Right forelimb (tissue), 1 donor: ENCODE measurements around the gene OTX2.

Experiments
- DNase-seq: peaks from one replicate; pipeline ENCODE4 v3.0.0-alpha.2; 2018

Gene OTX2

DNA sequence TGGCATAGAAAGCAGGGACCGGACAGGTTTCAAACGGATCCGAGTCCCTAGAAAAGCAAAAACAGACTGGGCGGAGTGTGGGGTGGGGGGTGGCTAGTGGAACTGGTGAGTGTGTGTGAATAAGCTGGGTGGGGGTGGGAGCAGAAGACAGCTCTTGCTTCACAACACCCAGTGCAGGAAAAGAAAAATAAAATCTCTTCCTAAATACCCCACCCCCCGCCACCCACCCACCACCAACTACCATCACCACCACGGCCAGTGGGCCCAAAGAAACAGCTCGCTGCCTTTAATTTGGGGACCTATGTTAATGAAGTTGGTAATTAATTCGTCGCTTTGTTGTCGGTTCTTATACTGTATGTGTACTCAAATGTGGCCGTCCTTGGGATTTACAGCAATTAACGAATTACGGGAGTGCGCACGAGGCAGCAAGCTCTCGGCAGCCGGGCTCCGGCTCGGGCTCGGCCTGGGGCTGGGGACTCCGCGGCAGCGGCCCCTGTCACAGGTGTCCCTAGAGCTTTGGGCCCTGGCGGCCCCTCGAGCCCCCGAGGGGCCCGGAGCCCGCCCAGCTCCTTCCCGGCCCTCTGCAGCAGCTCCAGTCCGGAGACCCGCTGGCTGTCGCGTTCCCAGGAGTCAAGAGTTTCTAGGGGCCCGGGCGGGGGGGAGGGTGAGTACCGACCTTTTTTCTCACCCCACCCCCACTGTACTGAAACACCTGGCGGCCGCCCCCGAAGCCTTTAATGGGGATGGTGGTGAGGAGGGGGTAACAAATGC lies 1.5 kb upstream of the OTX2 start:
- no peak for DNase-seq

DNA sequence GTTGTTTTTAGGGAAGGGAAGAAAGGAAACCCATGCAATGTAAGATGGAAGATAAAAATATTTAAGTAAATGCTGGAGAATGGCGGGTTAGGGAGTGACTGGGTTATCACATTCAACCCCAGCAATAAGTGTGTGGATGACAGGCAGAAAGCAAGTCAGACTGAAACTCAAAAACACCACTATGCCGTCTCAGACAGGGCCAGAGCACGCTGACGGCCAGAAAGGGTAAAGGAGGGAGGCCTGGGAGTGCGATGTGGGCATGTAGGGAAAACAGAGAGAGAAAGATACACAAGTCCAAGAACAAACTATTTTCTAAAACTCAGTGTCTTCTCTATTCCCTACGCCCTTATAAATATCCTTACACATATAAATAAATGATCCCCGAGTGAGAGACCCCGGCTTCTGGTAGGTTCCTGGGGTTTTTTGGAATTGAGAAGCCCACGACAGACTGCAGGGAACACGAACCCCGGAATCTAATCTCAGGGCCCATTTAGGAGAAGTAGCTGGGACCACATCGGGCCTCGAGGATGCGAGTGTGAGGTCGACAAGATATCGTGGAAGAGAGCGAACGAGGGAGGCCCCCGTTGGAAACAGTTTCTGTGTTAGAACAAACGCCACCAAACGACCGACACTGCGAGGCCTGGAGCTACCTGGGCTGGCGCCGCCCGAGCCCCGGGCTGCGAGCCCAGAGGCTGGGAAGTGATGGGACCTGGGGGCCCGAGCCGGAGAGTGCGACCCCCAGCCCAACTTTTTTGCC lies 735 bp upstream of the OTX2 start:
- DNase-seq: no peak

DNA sequence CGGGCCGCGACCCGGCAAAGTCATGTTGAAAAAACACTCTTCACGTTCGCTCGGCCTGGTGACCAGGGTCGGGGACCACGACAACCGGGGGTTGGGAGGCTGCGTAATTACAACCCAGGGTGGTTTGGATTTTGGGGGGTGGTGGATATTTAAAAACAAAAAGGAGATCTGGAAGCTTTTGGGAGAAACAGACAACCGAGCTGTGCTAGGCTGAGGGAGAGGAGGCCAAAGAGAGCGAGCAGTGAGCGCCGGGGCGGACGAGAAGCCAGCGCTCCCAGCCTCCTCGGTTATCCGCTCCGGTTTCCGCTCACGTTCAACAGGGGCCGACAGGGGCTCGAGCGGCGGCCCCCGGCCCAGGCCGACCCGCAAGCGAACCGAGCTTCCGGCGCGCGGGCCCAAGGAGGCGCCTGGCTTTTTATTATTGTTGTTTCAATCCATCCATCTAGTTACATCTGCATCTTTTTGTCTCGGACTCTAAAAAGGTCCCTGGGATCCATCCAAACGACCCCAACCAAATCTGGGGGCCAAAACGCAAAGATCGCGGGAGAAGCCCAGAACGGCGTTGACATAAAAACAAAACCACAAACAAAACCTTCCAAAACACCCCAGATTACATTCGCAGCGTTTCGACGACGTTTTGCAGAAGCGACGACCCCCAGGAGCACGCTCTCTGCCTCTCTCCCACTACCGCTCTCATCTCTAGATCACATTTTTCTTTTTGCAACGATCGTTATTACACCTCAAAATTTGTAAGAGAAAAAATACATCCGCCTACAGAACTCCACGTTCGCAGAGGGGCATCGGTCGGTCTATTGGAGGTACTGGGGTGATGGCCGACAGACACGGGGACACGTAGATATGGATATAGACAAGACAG lies 771 bp downstream of the OTX2 start:
- DNase-seq: no peak

DNA sequence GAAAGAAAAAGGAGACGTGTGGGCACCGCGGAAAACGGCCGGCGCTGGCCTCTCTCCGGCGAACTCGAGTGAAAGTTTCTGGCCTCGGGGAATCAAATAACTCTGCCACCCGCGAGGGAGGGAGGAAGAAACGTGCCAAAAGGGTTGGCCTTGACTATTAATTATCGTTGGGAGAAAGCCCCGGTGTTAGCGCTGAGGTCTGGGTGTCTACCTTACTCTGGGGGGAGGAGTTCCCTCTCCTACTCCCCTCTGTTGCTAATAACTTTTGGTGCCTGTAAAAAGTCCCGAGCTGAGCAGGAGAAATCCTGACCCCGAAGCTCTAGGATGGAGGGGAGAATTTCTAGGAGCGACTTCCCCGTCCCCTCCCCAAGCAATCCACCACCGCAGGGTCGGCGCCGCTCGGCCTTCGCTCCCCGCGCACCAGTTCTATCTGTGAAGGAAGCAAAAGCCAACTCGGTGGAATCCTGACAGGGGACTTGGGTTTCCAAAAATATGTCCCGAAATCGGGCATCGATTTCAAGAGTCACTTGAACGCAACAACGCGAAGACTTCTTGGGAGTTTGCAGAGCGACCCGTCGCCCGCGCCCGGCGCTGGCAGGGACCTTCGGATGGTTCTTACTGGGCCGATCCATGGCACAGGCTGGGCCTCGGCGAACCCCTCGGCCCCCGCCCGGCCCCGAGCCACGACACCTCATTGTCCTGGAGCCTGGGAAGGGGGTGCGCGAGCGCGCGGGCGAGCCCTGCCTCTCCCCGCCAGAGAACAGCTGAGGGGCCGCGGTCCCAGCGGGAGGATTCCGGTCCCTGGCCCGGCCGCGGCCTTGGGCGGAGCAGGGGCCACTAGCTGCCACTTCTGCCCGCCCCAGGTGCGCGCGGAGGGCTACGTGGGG lies 1.7 kb downstream of the OTX2 start:
- no peak for DNase-seq

DNA sequence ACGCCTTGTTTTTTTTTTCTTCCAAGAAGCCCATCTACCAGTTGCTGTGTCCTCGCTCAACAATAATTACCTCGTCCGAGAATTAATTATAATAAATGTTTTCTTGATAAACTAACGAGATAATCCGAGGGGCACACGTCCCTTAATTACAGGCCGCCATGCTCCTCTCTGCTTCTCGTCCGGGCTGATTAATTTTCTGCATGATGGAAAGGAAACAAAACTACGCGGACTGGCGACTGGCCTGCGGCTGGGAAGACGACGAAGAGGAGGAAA lies 2.2 kb downstream of the OTX2 start:
- DNase-seq: no peak

DNA sequence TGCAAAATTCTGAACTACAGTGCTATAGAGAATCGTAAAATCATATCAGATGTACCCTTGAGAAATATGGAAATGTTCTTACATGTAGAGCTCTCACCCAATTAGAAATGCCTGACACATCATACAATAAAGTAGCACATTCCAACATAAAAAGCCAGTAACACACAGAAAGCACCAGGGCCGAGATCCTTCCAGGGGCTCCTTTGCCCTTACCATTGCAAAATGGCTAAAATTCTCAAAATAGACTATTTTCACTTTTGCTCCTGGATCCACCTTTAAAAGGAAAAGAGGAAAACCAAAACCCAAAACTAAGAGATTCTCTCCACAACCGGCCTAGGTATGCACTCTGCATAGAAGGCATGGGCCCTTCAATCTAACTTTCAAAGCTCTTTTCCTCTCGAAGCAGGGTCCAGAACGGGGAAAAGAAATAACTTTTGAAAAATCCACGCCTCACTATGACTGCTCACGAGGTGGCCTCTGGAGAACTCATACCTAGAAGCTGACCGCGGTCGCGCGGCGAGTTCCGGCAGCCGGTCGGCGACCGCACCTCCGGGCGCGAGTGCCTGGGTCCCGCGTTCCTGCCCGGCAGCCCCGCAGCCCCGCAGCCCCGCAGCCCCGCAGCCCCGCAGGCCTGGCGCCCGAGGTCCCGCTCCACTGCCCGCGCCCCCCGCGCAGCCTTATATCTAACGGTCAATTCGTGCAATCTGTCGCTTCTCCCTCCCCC lies 2.7 kb downstream of the OTX2 start:
- no peak for DNase-seq

DNA sequence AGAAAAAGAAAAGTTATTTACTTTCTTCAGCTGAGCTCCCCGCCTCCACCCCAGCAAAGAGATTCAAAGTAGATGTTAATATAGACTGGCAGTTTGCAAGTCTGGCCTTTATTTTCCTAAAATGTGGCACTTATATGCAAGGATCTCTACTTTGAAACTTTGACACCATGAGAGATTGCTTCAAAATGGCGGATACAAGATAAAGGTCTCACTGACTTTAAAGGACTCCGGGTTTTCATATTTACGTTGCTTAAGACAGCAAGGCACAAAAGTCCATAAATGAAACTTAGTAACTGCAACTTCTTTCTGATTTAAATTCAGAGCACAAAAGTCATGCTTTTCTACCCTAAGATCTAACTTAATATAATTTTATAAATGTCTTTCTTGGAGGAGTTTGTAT lies 3.5 kb downstream of the OTX2 start:
- DNase-seq: no peak

DNA sequence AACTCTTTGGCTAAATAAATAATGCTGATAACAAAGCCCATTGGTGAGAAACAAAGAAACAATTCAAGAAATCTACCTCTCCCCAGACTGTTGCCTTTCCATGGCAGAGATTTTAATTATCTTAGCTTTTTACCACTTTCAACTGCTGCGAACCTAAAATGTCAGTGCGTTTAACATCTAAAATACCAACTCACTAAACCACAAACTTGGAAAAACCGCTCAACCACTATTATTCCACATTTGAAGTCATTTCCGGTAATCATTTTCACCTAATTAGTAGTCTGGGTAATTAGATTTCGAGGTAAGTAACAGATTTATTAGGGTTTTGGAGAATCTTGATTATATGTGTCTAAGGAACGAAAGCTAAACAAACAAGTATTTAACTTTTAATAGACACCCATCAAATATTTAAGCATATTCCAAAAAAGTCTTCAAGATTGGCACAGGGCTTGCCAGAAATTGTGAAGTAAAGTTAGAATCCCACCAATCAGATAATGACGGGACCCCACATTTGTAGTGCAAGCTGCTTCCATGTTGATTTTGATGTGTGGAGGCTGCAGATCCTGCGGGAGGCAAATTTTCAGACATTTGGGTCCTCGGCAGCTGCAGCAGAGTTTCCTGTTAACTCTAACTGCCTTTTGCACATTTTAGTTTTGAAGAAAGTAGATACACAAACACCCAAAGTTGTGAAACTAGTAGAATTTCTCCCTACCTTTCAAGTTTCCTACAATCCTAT lies 4.1 kb downstream of the OTX2 start:
- DNase-seq: no peak

DNA sequence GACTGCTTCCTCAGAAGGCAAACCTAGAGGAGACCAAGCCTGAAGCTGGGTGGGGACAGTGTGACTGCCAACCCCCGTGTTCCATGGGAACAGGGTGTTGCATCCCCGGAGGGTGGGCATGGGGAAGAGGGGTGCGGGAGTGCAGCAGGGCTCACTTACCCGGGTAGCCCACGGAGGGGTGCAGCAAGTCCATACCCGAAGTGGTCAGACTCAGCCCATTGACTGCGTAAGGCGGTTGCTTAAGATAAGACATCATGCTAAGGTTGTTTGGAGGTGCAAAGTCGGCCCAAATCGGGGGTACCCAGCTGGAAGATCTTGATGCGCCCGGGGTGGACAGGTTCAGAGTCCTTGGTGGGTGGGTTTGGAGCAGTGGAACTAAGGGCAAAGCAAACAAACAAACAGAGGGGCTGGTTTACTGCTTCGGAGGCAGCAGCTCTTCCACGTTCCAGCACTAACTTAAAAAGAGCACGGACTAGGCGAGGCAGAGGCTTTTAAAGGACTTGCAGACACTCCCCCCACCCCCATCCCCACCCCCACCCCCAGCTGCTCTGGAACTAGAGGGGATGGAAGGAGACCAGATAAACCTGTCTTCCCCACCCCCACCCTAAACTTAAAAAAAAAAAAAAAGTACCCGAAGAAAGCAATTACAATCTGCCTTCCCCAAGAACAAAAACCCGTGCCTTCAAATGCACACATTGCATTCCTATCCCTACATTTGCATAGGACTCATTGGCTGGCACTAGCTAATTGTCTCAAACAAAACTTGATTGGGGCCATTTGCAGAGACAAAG lies 4.9 kb downstream of the OTX2 start:
- no peak for DNase-seq

DNA sequence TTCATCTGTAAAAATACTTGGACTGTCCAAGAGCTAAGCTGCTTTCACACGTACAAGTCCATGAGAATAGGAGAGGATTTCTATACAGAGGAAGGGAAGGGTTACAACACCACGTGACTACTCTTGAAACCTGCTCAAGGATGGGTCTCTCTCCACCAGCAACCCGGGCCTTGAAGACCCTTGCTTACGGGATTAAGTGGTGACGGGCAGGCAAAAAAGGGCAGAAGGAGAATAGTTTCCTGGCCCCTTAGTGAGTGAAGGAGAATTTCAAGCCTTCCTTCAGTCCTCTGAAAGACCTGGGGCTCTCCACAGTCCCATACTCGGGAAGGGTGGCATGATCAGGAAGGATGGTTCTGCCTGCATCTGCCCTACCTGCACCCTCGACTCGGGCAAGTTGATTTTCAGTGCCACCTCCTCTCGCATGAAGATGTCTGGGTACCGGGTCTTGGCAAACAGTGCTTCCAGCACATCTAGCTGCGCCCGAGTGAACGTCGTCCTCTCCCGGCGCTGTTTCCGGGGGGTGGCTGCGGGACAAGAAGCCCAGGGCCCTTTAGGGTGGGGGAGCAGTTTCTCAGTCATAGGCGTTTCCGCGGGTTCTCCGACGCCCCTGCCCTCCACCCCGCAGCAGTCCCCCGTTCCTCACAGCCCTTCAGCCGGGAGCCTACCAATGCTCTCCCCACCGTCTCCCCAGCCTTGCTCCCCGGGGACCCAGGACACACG lies 6.3 kb downstream of the OTX2 start:
- no peak for DNase-seq

DNA sequence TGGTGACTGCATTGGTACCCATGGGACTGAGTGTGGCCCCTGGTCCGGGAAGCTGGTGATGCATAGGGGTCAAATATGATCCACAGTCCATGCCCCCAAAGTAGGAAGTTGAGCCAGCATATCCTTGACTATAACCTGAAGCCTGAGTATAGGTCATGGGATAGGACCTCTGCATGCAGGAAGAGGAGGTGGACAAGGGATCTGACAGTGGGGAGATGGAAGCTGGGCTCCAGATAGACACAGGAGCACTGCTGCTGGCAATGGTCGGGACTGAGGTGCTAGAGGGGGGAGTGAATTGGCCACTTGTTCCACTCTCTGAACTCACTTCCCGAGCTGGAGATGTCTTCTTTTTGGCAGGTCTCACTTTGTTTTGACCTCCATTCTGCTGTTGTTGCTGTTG lies 8.4 kb downstream of the OTX2 start:
- DNase-seq: no peak

DNA sequence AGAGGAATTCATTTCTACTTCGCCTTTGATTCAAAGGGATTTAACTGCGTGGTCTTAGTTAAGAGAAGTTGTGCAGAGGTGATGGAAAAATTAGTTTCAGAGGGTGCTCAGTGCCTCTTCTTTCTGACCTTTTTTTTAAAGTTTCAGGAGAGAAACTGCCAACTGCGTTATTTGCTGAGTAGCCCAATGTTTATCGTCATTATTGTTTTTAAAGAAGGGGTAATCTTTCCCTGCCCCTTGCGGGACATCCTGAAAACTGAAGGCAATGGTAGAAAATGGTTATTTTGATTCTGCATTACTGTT lies 11.0 kb downstream of the OTX2 start:
- DNase-seq: no peak

DNA sequence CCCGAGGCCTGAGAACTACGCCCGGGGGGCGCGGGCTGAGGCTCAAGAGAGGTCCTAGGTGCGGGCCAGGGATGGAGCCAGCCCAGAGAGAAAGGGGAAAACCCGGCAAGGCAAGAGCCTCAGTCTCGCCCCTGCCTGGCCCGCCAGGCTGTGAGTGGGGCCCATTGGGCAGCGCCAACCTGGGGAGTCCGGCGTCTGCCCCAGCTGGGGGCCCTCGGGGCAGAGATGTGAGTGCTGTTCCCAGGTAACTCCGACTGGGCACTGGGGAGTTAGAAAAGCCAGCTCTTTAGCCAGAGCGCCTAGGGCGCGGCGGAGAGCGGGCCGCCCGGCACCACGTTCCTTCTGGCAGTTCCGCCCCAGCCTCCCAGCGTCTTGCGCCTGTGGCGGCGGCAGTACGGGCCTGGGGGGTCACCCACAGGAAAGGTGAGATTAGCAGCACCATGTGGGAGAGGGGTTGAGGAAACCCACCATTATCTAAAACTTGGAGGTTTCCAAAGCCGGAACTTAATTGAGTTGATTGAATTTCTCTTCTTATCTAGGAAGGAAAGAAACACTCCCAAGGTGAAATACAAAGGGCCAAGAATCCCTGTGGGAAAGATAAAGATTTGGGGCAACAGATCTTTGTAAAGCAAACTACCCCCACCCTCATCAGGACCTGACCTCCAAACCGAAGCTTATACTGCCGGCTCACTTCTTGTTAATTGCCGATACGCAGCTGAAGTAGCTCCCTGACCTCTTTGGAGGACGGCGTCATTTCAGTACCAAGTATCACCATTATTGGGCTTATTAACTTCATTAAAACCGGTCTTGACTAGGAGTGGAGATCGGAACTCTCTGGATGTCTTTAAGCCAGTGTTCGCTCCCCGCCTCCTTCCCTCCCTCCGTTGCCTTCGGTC lies 11.6 kb downstream of the OTX2 start:
- DNase-seq: no peak

DNA sequence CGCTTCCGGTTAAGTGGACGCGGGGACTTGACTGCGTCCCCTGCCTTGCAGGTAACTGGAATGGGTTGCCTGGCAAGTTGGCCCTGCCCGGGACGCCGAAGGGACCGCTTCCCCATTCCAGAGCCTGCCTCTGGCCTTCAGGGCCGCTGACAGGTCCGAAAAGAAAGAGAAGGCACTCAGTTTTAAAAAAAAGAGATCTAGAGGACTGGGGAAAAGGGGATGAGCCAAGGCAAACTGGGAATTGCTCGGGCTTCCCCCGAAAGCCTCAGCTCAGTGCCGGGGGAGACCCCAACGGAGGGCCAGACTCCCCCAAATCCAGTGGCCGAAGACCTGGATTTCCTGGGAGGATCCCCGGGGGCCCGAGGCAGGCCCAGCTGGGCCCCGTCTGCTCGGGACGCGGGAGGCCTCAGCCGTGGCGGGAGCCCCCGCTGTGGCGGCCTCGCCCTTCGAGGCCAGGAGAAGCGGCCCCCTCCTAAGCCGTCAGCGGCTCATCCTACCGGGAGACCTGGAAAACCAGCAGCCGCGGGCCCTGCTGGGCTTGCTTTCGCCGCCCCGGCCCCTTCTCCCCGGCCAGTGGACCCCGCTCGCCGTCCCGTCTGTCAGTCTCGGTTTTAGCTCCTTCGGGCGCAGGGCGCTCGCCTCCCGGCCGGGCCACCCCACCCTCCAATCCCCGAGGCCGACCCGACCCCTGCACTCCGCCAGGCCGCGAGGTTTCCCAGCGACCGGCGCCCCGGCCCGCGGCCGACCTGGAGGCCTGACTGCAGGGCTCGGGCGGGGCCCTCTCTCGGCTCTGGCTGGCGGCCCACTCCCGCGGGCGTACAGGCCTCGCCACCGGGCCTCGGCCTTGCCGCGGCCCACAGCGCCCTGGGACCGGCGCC lies 12.5 kb downstream of the OTX2 start:
- no peak for DNase-seq

DNA sequence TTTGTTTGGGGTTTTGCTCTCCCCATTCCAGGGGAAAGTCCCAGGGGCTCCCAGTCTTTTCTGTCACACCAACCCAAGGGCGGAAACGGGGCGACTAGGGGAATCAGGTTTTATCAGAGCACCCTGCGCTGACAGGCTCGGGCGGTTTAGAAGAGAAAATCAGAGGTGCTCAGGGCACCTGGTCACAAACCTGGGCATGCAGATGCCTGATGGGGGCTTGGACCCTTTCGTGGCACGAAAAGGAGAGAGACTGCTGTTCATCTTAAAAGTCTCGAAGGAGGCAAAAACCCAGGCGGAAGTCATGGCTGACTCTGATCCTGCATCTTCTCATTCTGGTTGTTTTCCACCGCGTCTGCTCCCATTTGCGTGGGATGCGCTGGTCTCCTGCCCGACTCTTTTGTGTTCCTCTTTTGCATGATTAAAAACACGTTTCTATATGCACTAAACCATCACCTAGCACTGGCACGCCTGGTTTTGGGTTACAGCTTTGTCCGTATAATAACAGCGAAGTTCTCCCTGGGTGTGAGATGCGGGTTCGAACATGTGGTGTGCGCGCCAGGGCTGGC lies 13.2 kb downstream of the OTX2 start:
- no peak for DNase-seq

DNA sequence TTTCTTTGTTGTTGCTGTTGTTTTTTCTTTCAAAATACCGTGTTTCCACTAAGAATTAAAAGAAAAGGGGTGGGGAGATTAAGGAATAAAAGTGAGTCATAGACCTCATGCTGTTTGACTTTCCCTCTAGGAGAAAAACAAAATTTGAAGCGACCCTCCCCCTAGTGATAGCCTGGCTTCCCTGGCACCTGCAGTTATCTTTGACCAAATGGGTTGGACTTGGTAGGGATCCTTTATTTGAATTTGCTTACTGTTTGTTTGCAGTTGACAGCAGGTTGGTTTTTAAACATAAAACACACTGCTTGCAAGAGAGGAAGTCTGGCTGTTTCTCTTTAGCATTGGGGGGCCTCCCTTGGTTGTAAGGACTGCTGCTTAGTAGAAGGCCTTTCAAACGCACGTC lies 14.0 kb downstream of the OTX2 start:
- no peak for DNase-seq

DNA sequence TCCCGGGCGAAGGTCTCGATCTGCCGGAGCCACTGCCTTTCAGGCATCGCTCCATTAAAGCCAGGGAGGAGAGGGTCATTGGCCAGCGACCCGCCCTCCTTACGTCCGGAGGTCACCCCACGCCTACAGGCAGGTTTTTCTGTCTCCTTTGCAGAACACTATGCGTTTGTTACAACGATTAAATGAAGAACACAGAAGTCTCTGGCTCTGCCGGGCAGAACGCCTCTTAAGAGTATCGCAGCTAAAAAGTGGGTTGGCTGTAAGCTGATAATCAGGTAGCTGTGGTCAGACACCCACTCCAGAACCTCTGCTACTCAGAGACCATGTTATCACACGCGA lies 15.0 kb downstream of the OTX2 start:
- DNase-seq: no peak
